ENCODE measurements around the gene ANKRD16.
"Not testable (repeated sequence)": the region's sequence is repeated elsewhere in the genome, so short reads cannot be mapped to it uniquely, and the experiment has no call there.

ANKRD16 gene

DNA sequence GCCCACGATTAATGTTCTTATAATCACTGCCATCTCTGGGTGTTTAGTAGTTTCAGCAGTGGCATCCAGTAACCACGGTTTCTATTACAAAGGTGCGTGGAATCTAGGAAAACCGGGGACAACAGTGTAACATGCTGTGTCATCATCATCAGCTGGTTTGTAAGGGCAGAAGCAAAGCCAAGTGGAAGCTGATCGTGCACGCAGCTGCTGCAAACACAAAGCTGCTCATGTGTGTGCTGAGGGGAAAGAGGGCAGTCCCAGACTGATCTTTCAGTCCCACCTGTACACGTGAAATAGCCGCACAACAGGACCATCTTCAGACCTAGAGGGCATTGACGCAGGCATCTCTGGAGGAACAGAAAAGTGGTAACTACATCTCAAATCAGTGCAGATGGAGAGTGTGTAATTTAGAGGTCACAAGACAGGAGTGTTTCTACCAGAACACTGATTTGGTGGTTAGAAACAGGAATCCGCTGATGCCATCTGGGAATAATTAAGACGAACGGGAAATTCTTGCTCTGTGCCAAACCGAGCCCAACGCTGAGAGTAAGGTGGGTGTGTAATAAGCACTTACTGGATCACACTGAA lies 13.4 kb downstream of the ANKRD16 start:
- DNase-seq (ENCODE audit: low read depth), result no peak

DNA sequence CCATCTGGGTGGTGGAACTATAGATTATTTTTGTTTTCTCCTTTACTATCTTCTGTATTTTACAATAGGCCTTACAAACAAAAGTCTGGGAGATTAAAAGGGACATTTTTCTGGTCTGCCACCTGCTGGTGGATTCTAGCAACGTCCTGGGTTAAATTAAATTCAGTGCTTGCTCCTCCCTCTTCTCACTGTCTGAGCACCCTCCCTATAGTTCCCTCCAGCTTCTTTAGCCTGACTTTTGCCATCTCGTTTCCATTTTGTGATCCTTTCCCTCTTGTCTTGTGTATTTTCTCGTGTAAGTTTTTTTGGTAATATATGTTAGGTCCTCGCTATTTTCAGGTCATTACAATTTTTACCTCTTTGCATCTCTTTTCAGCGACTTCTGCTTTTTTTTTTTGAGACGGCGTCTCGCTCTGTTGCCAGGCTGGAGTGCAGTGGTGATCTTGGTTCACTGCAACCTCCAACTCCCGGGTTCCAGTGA lies 16.1 kb downstream of the ANKRD16 start:
- DNase-seq (ENCODE audit: low read depth), result peak; percentile 47

DNA sequence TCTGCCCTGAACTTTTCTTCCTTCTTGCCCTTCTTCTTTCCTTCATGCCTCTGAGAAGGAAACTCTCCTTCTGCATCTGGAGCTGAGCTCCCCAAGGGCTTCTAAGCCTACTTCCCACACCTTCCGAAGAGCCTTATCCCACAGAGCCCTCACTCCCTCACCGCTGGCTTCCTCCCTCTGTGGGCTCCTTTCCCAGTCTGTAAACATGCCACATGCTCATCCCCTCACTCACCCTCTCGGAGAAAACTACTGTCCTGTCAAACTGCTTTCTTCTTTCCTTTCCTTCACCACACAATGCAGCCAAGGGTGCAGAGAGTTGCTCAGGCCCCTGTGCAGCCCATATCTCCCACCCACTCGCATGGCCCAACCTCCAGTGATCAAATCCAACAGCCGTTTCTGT lies 18.1 kb downstream of the ANKRD16 start:
- DNase-seq (ENCODE audit: low read depth), result no peak

DNA sequence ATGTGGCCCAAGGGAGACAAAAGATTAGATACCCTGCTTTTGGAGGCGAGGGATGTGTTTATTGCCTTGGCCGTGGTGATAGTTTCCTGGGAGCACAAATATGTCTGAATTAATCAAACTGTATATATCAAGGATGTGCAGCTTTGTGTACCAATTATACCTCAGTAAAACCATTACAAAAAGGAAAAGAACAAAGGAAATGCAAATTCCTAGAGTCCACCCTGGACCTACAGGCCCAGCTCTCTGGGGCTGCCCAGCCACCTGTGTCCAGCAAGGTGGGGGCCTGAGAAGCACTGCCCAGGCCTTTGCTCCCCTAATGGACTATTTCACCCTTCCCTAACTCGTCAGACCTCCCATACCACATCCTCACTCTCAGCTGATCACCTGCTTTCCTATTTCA lies 20.5 kb downstream of the ANKRD16 start:
- no peak for DNase-seq (ENCODE audit: low read depth)

DNA sequence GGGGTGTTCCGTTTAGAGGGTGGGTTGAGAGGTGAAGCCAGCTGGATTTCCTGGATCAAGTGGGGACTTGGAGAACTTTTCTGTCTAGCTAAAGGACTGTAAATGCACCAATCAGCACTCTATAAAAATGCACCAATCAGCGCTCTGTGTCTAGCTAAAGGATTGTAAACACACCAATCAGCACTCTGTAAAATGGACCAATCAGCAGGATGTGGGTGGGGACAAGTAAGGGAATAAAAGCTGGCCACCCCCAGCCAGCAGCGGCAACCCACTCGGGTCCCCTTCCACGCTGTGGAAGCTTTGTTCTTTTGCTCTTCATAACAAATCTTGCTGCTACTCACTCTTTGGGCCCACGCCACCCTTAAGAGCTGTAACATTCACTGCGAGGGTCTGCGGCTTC lies 21.3 kb downstream of the ANKRD16 start:
- not testable (repeated sequence) for DNase-seq (ENCODE audit: low read depth)

DNA sequence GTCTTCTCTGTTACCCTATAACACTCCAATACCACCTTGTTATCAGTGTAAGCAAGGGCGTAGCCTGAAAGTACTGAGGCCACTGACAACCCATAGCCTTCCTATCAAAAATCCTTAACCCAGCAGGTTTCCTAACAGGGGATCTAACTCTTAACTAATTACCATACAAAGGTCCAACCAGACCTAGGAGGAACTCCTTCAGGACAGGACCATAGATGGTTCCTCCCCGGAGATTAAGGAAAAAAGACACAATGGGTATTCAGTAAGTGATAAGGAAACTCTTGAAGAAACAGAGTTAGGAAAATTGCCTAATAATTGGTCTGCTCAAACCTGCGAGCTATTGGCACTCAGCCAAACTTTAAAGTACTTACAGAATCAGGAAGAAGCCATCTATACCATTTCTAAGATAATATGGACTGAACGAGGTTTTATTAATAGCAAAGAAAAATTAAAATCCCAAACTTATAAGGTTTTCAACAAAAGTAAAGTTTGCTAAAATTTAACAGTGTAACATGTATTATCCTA lies 22.5 kb downstream of the ANKRD16 start:
- not testable (repeated sequence) for DNase-seq (ENCODE audit: low read depth)

DNA sequence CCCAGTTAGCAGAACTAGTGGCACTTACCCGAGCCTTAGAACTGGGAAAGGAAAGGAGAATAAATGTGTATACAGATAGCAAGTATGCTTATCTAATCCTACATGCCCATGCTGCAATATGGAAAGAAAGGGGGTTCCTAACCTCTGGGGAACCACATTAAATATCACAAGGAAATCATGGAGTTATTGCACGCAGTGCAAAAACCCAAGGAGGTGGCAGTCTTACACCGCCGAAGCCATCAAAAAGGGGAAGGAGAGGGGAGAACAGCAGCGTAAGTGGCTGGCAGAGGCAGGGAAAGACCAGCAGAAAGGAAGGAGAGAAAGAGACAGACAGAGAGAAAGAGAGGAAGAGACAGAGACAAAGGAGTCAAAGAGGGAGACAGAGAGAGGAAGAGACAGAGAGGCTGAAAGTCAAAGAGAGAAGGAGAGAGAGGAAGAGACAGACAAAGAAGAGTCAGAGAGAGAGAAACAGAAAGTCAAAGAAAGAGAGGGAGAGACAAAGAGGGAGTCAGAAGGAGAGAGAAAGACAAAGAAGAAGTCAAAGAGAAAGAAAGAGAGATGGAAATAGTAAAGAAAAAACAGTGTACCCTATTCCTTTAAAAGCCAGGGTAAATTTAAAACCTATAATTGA lies 23.1 kb downstream of the ANKRD16 start:
- not testable (repeated sequence) for DNase-seq (ENCODE audit: low read depth)

DNA sequence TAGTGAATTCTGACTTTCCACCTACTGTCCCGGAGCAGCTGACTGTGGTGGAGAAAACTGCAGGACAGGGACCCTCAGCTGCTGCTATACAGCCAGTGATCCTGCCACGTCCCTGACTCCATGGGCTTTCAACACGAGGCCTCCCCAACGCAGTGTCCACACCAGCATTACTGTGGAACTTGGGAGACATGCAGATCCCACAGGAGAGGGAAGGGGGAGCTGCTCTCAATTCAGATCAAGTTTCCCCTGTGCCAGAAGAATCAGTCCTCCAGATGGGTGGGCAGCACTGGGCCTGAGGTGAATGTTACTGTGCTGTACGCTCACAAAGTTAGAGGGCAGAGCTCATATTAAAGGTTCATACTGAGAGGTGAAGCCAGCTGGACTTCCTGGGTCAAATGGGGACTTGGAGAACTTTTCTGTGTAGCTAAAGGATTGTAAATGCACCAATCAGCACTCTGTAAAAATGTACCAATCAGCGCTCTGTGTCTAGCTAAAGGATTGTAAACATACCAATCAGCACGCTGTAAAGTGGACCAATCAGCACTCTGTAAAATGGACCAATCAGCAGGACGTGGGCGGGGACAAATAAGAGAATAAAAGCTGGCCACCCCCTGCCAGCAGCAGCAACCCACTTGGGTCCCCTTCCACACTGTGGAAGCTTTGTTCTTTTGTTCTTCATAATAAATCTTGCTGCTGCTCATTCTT lies 26.6 kb downstream of the ANKRD16 start:
- DNase-seq (ENCODE audit: low read depth), result not testable (repeated sequence)

DNA sequence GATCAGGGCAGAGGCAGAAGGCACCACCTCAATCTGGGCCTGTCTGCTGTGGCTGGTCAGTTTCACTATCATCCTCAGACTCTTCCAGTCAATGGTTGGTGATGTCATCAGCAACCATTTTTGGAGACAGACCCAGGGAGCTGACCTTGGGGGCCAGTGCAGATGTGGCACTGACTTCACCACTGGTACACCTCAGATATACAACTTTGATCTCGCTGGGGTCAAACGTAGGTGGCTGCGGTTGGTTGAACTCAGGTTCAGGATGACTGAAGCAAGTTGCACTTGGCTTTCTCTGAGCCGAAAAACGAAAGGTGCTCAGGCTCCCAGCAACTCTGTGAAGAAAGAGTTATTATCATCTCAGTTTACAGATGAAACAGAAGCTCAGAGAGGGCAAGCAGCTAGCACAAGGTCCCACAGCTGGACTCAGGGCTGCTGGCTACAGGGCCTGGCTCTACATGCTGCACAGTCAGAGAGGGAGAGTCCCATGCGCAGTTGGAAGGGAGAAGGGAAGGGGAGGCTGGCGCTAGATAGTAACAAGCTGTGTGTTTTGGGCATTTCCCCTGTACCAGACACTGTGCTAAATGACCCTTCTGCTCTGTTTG lies 27.2 kb downstream of the ANKRD16 start:
- no peak for DNase-seq (ENCODE audit: low read depth)

DNA sequence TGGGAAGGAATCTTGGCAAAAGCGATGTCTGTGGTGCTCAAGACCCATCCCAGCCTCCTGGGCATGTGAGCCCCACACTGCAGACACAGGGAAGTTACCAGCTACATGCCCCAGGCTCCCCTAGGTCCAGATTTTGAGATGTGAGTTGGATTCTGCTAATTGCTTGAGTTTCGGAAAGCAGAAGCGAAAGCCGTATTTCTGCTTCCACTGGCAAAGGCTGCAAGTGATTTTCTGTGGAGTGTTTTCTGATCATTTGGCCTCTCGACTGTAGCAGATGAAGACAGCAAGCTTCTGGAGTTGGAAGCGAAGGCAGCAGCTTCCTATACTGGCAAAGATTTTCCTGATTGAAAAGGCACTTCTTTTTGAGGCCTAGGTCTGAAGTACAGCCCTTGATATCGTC lies 29.6 kb downstream of the ANKRD16 start:
- DNase-seq (ENCODE audit: low read depth), result no peak

DNA sequence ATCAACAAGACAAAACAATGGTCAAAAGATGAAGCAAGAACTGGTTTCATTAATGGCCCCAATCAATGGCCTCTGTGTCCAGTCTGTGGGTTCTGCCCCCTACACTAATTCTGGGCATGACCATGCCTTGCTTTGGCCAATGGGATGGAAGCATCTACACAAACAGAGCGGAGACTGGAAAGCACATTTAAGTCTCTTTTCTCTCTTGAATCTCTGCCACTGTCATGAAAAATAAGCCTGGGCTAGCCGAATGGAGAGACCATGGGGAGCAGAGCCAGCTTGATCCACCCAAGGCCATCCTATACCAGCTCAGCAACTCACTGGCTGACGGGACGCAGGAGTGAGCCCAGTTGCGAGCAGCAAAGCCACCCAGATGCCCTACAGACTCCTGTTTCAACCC lies 30.9 kb downstream of the ANKRD16 start:
- DNase-seq (ENCODE audit: low read depth), result no peak

DNA sequence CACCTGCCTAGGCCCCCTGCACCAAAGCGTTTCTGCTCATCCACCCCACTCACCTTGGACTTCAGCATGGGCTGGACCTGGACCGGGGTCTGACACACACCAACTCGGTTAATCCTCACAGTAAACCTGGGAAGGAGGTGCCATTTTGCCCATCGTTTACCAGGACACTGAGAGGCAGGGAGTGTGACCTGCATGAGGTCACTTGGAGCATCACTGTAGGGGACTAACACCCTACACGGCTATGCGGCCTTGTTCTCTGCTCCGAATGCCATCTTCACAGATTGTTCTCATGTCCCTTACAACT lies 33.0 kb downstream of the ANKRD16 start:
- no peak for DNase-seq (ENCODE audit: low read depth)

DNA sequence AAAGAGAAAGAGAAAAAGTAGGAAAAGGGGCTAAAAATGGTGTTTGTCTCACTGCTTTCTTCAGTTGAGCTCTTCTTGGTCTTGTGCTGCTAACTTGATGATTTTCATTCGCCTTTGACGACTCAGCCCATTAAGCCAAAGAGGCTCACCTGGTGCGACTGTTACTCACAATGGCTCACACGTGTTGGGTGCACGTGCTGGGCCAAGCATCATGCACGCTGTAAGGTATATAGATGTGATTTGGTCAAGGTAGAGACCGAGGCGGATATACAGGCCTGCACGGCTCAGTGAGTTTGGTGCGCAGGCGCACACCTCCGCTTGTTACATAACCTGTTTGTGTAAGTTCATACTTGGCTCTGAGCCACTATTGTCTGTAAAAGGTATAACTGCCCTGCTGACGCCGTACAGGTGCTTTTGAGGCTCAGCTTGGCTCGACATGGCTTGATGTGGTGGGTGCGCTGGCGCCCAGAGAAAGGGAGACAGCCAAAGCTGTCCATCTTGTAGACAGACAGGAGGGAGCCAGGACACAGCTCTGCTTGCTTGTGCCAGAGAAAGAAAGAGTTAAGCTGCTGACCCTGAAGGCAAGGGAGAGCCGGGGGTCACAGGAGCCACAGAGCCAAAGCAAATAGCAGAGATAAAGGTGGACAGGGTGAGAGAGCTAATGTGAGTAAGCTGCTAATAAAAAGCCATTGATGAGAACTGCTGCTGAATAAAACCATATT lies 33.6 kb downstream of the ANKRD16 start:
- DNase-seq (ENCODE audit: low read depth), result no peak

DNA sequence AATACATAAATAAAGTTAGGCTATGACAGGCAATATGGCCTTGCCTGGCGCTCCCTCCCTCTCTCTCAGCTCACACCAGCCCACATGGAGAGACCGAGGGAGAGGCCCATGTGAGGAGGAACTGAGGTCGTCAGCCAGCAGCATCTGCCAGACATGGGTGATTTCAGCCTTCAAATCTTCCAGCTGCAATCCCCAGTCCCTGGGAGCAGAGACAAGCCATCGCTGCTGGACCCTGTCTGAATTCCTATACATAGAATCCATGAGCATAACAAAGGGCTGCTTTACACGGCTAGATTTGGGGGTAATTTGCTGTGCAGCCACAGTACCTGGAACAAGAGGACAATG lies 35.6 kb downstream of the ANKRD16 start:
- DNase-seq (ENCODE audit: low read depth), result no peak

DNA sequence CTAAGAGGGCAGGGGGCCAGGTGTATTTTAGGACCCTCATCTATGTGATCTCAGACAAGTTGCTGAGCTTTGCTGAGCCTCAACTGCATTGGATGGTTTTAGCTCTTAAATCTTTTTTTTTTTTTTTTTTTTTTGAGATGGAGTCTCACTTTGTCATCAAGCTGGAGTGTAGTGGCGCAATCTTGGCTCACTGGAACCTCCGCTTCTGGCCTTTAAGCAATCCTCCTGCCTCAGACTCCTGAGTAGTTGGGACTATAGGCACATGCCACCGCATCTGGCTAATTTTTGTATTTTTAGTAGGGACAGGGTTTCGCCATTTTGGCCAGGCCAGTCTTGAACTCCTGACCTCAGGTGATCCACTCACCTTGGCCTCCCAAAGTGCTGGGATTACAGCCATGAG lies 43.0 kb downstream of the ANKRD16 start:
- not testable (repeated sequence) for DNase-seq (ENCODE audit: low read depth)

DNA sequence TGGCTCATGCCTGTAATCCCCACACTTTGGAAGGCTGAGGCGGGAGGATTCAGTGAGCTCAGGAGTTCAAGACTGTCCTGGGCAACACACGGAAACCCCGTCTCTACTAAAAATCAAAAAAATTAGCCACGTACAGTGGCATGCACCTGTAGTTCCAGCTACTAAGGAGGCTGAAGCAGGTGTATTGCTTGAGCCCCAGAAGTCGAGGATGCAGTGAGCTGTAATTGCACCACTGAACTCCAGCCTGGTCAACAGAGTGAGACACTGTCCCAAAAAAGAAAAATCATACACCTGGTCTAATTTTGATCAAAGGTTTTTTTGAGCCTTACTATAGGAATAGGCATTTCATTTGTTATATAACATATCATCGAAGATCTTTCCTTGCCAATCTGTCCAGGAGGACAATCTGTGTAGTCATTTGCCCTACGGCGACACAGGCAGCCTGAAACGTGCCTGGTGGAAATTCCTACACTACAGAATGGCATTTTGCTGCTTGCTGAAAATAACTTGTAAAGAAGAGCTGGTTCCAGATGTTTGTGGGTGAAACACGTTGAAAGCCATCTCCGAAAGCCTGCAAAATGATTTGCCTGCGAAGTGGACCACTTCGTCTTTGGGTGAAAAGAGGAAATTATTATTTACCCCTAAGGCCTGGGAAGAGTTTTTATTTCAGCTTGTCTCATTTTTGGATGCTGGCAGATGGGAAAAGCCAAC lies 45.2 kb downstream of the ANKRD16 start:
- no peak for DNase-seq (ENCODE audit: low read depth)

DNA sequence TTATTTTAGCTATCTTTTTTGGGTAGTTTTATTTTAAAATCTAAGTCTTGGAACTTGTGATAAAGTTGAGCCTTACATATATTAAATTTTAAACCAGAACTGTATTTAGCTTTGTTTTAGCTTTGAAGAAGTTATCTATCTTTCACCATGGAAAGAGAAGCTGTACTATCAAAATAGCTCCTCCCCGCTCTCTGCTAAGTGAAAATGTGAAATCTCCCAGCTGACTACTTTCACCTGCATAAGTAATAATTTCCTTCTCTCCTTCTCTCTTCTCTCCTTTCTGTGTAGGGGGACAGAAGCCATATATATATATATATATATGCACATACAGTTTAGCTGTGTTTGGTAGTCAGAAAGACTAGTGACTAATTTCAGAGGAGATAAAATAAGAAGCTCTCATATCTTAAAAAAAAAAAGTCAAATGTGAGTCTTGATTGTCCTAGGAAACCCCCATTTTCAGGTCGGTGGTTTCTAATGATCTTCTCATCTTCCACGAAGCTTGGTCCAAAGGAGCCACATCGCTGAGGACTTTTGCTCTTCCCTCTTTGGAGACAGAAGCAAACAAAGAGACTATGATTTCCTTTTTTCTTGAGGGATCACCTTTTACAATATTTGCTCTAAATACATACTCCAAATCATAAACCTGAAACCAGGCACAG lies 45.9 kb downstream of the ANKRD16 start:
- no peak for DNase-seq (ENCODE audit: low read depth)

DNA sequence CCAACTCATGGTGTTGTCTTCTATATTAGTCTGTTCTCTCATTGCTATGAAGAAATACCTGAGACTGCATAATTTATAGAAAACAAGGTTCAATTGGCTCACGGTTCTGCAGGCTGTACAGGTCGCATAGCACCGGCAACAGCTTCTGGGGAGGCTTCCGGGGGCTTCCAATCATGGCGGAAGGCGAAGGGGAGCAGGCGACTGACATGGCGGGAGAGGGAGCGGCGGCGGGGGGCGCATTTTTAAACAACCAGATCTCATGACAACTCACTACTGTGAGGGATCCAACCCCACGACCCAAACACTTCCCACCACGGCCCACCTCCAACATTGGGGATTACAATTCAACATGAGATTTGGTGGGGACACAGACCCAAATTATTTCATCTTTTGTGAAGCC lies 47.7 kb downstream of the ANKRD16 start:
- DNase-seq (ENCODE audit: low read depth), result no peak

DNA sequence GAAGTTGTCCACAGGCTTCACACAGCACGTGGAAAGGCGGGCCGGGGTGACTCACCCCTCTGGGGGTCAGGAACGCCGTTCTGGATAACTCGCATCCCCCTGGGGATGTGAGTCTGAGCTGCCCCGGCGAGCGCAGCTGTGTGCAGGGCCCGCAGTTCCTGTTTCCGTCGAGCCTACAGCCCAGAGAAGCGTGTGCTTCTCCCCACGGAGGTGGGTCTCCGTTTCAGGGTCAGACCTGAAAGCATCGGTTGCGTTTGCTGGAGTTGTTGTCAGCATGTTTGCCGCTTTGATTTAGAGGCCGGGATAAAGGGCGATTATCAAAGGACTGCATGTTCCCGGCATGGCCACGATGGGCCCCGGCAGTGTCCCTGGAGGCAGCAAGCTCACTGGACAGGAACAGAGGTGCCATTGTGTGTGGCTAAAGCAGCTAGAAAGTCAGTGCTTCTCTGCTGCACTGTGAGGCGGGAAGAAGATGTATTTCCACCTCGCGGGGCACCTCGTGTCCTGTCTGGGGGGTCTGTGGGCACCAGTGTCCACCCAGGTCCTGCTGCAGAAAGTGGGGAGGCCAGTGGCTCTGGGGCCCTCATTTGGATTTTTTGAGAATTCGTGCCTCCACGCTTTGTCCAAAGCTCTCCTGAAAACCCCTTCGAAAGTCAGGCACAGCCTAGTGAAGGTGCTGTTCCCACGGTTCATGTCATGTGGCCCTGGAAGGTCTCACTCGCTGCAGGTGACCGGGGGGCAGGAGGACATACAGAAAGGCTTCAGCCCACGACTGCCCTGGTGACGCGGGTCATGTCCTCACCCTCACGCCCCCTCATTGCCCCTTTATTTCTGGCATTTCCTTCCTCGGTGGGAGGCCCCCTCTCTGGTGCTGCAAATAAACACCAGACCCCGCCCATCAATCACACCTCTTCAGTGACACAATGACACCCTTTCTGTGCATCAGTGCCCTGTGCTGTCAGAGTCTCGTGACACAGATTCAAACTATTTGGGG lies 49.1 kb downstream of the ANKRD16 start:
- DNase-seq (ENCODE audit: low read depth), result no peak

DNA sequence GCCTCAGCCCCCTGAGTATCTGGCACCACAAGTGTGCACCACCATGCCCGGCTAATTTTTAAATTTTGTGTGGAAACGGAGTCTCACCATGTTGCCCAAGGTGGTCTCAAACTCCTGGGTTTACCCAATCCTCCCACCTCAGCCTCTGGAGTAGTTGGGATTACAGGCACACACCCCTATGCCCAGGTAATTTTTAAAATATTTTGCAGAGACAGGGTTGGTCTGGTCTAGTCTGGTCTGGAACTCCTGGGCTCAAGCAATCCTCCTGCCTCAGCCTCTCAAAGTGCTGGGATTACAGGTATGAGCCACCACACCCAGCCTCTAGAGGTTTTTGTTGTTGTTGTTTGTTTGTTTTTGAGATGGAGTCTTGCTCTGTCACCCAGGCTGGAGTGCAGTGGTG lies 53.5 kb downstream of the ANKRD16 start:
- DNase-seq (ENCODE audit: low read depth), result not testable (repeated sequence)
